ENCODE results near the gene ANTXR2.

Gene ANTXR2

GRCh38 chr4:79869597-79870237 is 203.3 kb downstream of the ANTXR2 start:
- H3K9me3 ChIP-seq (ENCODE audit: control insufficient read depth in 1 of 2, low read length in 2 of 2), result no peaks in the 10 kb centered on the region
- no peak overlapping the region for H3K9ac ChIP-seq (ENCODE audit: low read depth in 1 of 2, low read length in 2 of 2)
- no peaks in the 10 kb centered on the region for H3K4me1 ChIP-seq (ENCODE audit: control insufficient read depth in 1 of 2, insufficient read depth in 2 of 2, low read length in 2 of 2)
- H3K27ac ChIP-seq (ENCODE audit: low read depth, low read length), result no peak overlapping the region
- H3K36me3 ChIP-seq (ENCODE audit: control insufficient read depth in 1 of 2, insufficient read depth in 2 of 2, low read length in 2 of 2), result no peaks in the 10 kb centered on the region
- H3K4me3 ChIP-seq (ENCODE audit: low read depth in 1 of 2, low read length in 2 of 2), result no peak overlapping the region
- no peaks in the 10 kb centered on the region for H3K27me3 ChIP-seq (ENCODE audit: control insufficient read depth in 1 of 2, insufficient read depth in 2 of 2, low read length in 2 of 2)

GRCh38 chr4:79865201-79865597 is 207.8 kb downstream of the ANTXR2 start:
- H3K36me3 ChIP-seq (ENCODE audit: control insufficient read depth in 1 of 2, insufficient read depth in 2 of 2, low read length in 2 of 2), result no peaks in the 10 kb centered on the region
- H3K27ac ChIP-seq (ENCODE audit: low read depth, low read length), result no peak overlapping the region
- no peaks in the 10 kb centered on the region for H3K9me3 ChIP-seq (ENCODE audit: control insufficient read depth in 1 of 2, low read length in 2 of 2)
- H3K9ac ChIP-seq (ENCODE audit: low read depth in 1 of 2, low read length in 2 of 2), result no peak overlapping the region
- H3K4me1 ChIP-seq (ENCODE audit: control insufficient read depth in 1 of 2, insufficient read depth in 2 of 2, low read length in 2 of 2), result no peaks in the 10 kb centered on the region
- no peak overlapping the region for H3K4me3 ChIP-seq (ENCODE audit: low read depth in 1 of 2, low read length in 2 of 2)
- no peaks in the 10 kb centered on the region for H3K27me3 ChIP-seq (ENCODE audit: control insufficient read depth in 1 of 2, insufficient read depth in 2 of 2, low read length in 2 of 2)

GRCh38 chr4:79864500-79865200 is 208.4 kb downstream of the ANTXR2 start:
- H3K36me3 ChIP-seq (ENCODE audit: control insufficient read depth in 1 of 2, insufficient read depth in 2 of 2, low read length in 2 of 2), result no peaks in the 10 kb centered on the region
- no peaks in the 10 kb centered on the region for H3K27me3 ChIP-seq (ENCODE audit: control insufficient read depth in 1 of 2, insufficient read depth in 2 of 2, low read length in 2 of 2)
- no peaks in the 10 kb centered on the region for H3K9me3 ChIP-seq (ENCODE audit: control insufficient read depth in 1 of 2, low read length in 2 of 2)
- H3K27ac ChIP-seq (ENCODE audit: low read depth, low read length), result no peak overlapping the region
- no peak overlapping the region for H3K4me3 ChIP-seq (ENCODE audit: low read depth in 1 of 2, low read length in 2 of 2)
- H3K4me1 ChIP-seq (ENCODE audit: control insufficient read depth in 1 of 2, insufficient read depth in 2 of 2, low read length in 2 of 2), result no peaks in the 10 kb centered on the region
- H3K9ac ChIP-seq (ENCODE audit: low read depth in 1 of 2, low read length in 2 of 2), result no peak overlapping the region

GRCh38 chr4:79863333-79863732 is 209.7 kb downstream of the ANTXR2 start:
- Histone ChIP-seq H3K27ac (ENCODE audit: low read depth, low read length) (no peak overlapping the region), H3K4me3 (ENCODE audit: low read depth in 1 of 2, low read length in 2 of 2) (no peak overlapping the region), H3K9ac (ENCODE audit: low read depth in 1 of 2, low read length in 2 of 2) (no peak overlapping the region), H3K4me1 (ENCODE audit: control insufficient read depth in 1 of 2, insufficient read depth in 2 of 2, low read length in 2 of 2) (no peaks in the 10 kb centered on the region), H3K36me3 (ENCODE audit: control insufficient read depth in 1 of 2, insufficient read depth in 2 of 2, low read length in 2 of 2) (no peaks in the 10 kb centered on the region), H3K27me3 (ENCODE audit: control insufficient read depth in 1 of 2, insufficient read depth in 2 of 2, low read length in 2 of 2) (no peaks in the 10 kb centered on the region), H3K9me3 (ENCODE audit: control insufficient read depth in 1 of 2, low read length in 2 of 2) (no peaks in the 10 kb centered on the region)

- Histone ChIP-seq H3K9me3 (ENCODE audit: control insufficient read depth in 1 of 2, low read length in 2 of 2) (no peaks in the 10 kb centered on the region), H3K4me1 (ENCODE audit: control insufficient read depth in 1 of 2, insufficient read depth in 2 of 2, low read length in 2 of 2) (no peaks in the 10 kb centered on the region), H3K36me3 (ENCODE audit: control insufficient read depth in 1 of 2, insufficient read depth in 2 of 2, low read length in 2 of 2) (no peaks in the 10 kb centered on the region), H3K27me3 (ENCODE audit: control insufficient read depth in 1 of 2, insufficient read depth in 2 of 2, low read length in 2 of 2) (no peaks in the 10 kb centered on the region), H3K4me3 (ENCODE audit: low read depth in 1 of 2, low read length in 2 of 2) (no peak overlapping the region), H3K9ac (ENCODE audit: low read depth in 1 of 2, low read length in 2 of 2) (no peak overlapping the region), H3K27ac (ENCODE audit: low read depth, low read length) (no peak overlapping the region)
Measured at GRCh38 chr4:79862821-79863220, 210.2 kb downstream of the ANTXR2 start.

- Histone ChIP-seq H3K4me3 (ENCODE audit: low read depth in 1 of 2, low read length in 2 of 2) (no peak overlapping the region), H3K4me1 (ENCODE audit: control insufficient read depth in 1 of 2, insufficient read depth in 2 of 2, low read length in 2 of 2) (no peaks in the 10 kb centered on the region), H3K27ac (ENCODE audit: low read depth, low read length) (no peak overlapping the region), H3K9me3 (ENCODE audit: control insufficient read depth in 1 of 2, low read length in 2 of 2) (no peaks in the 10 kb centered on the region), H3K9ac (ENCODE audit: low read depth in 1 of 2, low read length in 2 of 2) (no peak overlapping the region), H3K27me3 (ENCODE audit: control insufficient read depth in 1 of 2, insufficient read depth in 2 of 2, low read length in 2 of 2) (no peaks in the 10 kb centered on the region), H3K36me3 (ENCODE audit: control insufficient read depth in 1 of 2, insufficient read depth in 2 of 2, low read length in 2 of 2) (no peaks in the 10 kb centered on the region)
Measured at GRCh38 chr4:79857811-79858210, 215.2 kb downstream of the ANTXR2 start.

GRCh38 chr4:79856196-79856595 is 216.8 kb downstream of the ANTXR2 start:
- H3K4me3 ChIP-seq (ENCODE audit: low read depth in 1 of 2, low read length in 2 of 2), result no peak overlapping the region
- H3K27ac ChIP-seq (ENCODE audit: low read depth, low read length), result no peak overlapping the region
- no peaks in the 10 kb centered on the region for H3K27me3 ChIP-seq (ENCODE audit: control insufficient read depth in 1 of 2, insufficient read depth in 2 of 2, low read length in 2 of 2)
- H3K9ac ChIP-seq (ENCODE audit: low read depth in 1 of 2, low read length in 2 of 2), result no peak overlapping the region
- H3K36me3 ChIP-seq (ENCODE audit: control insufficient read depth in 1 of 2, insufficient read depth in 2 of 2, low read length in 2 of 2), result no peaks in the 10 kb centered on the region
- H3K4me1 ChIP-seq (ENCODE audit: control insufficient read depth in 1 of 2, insufficient read depth in 2 of 2, low read length in 2 of 2), result no peaks in the 10 kb centered on the region
- H3K9me3 ChIP-seq (ENCODE audit: control insufficient read depth in 1 of 2, low read length in 2 of 2), result no peaks in the 10 kb centered on the region

GRCh38 chr4:79854856-79855502 is 218.1 kb downstream of the ANTXR2 start:
- Histone ChIP-seq H3K27me3 (ENCODE audit: control insufficient read depth in 1 of 2, insufficient read depth in 2 of 2, low read length in 2 of 2) (no peaks in the 10 kb centered on the region), H3K9me3 (ENCODE audit: control insufficient read depth in 1 of 2, low read length in 2 of 2) (no peaks in the 10 kb centered on the region), H3K27ac (ENCODE audit: low read depth, low read length) (no peak overlapping the region), H3K4me1 (ENCODE audit: control insufficient read depth in 1 of 2, insufficient read depth in 2 of 2, low read length in 2 of 2) (no peaks in the 10 kb centered on the region), H3K4me3 (ENCODE audit: low read depth in 1 of 2, low read length in 2 of 2) (no peak overlapping the region), H3K9ac (ENCODE audit: low read depth in 1 of 2, low read length in 2 of 2) (no peak overlapping the region), H3K36me3 (ENCODE audit: control insufficient read depth in 1 of 2, insufficient read depth in 2 of 2, low read length in 2 of 2) (no peaks in the 10 kb centered on the region)

- Histone ChIP-seq H3K36me3 (ENCODE audit: control insufficient read depth in 1 of 2, insufficient read depth in 2 of 2, low read length in 2 of 2) (no peaks in the 10 kb centered on the region), H3K9ac (ENCODE audit: low read depth in 1 of 2, low read length in 2 of 2) (no peak overlapping the region), H3K27ac (ENCODE audit: low read depth, low read length) (no peak overlapping the region), H3K4me3 (ENCODE audit: low read depth in 1 of 2, low read length in 2 of 2) (no peak overlapping the region), H3K9me3 (ENCODE audit: control insufficient read depth in 1 of 2, low read length in 2 of 2) (no peaks in the 10 kb centered on the region), H3K4me1 (ENCODE audit: control insufficient read depth in 1 of 2, insufficient read depth in 2 of 2, low read length in 2 of 2) (no peaks in the 10 kb centered on the region), H3K27me3 (ENCODE audit: control insufficient read depth in 1 of 2, insufficient read depth in 2 of 2, low read length in 2 of 2) (no peaks in the 10 kb centered on the region)
Measured at GRCh38 chr4:79852305-79852730, 220.7 kb downstream of the ANTXR2 start.

GRCh38 chr4:79851625-79852304 is 221.3 kb downstream of the ANTXR2 start:
- Histone ChIP-seq H3K27me3 (ENCODE audit: control insufficient read depth in 1 of 2, insufficient read depth in 2 of 2, low read length in 2 of 2) (no peaks in the 10 kb centered on the region), H3K27ac (ENCODE audit: low read depth, low read length) (no peak overlapping the region), H3K9me3 (ENCODE audit: control insufficient read depth in 1 of 2, low read length in 2 of 2) (no peaks in the 10 kb centered on the region), H3K4me1 (ENCODE audit: control insufficient read depth in 1 of 2, insufficient read depth in 2 of 2, low read length in 2 of 2) (no peaks in the 10 kb centered on the region), H3K4me3 (ENCODE audit: low read depth in 1 of 2, low read length in 2 of 2) (no peak overlapping the region), H3K9ac (ENCODE audit: low read depth in 1 of 2, low read length in 2 of 2) (no peak overlapping the region), H3K36me3 (ENCODE audit: control insufficient read depth in 1 of 2, insufficient read depth in 2 of 2, low read length in 2 of 2) (no peaks in the 10 kb centered on the region)

All from duodenal mucosa (tissue), 2 donors.